GM12892 (cell line): ENCODE results near the gene CEP83.

ENCODE experiments used
- DNase-seq: peaks from one replicate; pipeline ENCODE4 v3.0.0; 2011; ENCODE audit not compliant: insufficient read length
- FAIRE-seq: peaks from 2 replicates; lab custom pipeline; 2011; peaks lifted over from hg19 to GRCh38; lab: Jason Lieb, UNC
- POLR2A ChIP-seq: IDR thresholded peaks from 2 replicates; pipeline ENCODE4 v1.6.1; 2011; ENCODE audit warnings: low read depth, low read length, control low read depth
- POLR2AphosphoS5 ChIP-seq: IDR thresholded peaks from 2 replicates; pipeline ENCODE4 v1.6.1; 2011; ENCODE audit warnings: low read depth, low read length, control low read depth
- TAF1 ChIP-seq: IDR thresholded peaks from 2 replicates; pipeline ENCODE4 v1.6.1; 2011; ENCODE audit warnings: low read depth, mild to moderate bottlenecking, control low read depth, low read length, borderline replicate concordance

CEP83 gene

DNA sequence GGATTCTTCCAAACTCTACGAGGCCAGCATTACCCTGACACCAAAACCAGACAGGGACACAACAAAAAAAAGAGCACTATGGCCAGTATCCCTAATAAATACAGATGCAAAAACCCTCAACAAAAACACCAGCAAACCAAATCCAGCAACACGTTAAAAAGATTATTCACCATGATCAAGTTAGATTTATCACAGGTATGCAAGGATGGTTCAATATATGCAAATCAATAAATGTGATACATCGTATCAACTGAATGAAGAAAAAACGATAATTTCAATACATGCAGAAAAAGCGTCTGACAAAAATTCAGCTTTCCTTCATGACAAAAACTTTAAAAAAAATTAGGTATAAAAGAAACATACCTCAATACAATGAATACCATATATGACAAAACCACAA, 99.9 kb downstream of the CEP83 start:
- DNase-seq (no peak), FAIRE-seq (no peak)
- TF ChIP-seq TAF1 (no peak), POLR2AphosphoS5 (no peak), POLR2A (no peak)

DNA sequence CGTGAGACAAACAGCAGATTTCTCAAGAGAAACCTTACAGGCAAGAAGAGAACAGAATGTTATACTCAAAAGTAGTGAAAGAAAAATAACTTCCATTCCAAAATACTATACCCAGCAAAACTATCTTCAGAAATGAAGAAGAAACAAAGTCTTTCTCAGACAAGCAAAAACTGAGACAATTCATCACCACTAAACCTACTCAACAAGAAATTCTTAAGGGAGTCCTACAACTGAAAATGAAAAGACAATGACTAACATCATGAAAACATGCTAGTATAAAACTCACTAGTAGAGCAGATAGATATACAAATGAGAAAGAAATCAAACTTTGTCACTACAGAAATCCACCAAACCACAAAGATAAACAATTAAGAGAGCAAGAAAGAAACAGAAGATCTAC, 106.5 kb downstream of the CEP83 start:
- FAIRE-seq = no peak
- TF ChIP-seq POLR2A (no peak), TAF1 (no peak), POLR2AphosphoS5 (no peak)
- no peak for DNase-seq

DNA sequence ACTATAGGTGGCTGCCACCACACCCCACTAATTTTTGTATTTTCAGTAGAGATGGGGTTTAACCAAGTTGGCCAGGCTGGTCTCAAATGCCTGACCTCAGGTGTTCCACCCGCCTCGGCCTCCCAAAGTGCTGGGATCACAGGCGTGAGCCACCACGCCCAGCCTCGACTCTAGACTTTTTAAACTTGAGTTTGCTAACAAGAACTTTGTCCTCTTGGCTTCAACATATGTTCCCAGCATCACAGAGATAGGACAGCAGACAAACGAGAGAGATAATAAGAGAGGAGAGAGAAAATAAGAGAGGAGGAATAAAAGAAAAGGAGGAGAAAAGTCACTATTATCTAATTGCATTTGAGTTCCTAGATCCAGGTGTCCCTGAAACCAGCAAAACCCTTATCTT, 119.1 kb downstream of the CEP83 start:
- FAIRE-seq (no peak), DNase-seq (no peak)
- TF ChIP-seq POLR2AphosphoS5 = no peak
- TF ChIP-seq TAF1 = no peak
- TF ChIP-seq POLR2A = no peak

DNA sequence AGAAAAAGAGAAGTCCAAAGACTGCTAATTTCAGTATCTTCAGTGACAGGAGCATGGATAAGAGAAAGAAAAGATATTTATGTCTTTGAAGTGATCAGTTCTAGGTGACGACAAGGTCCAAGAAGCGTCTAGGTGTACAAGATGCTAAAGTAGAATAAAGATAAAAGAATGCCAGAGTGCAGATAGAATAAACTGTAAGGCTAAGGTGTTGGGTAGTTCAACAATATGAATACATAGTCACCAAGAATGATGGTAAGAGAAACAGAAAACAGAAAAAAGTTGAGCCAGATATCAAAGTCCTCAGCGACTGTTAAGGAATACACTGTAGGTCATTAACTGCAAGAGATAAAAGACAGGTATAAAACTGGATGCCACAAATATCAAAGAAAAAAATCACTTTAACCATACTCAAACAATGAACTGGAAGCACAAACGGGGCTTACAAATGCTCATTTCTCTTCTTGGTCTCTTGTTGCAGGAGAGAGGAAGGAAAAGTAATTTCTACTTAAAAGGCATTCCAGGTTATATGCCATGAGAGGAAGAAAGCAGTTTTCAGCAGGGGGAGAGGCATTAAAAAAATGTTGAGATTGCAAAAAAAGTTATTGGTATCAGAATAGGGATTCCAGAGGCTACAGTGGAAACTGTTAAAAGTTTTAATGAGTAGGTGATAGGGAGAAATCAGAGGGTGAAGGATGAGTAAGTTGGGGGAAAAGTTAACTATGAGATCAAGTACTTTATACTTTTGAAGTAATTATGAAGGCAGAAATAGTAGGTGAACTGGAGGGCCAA, 121.5 kb downstream of the CEP83 start:
- FAIRE-seq (peak; percentile 14), DNase-seq (no peak)
- TF ChIP-seq POLR2A (no peak), TAF1 (no peak), POLR2AphosphoS5 (no peak)

DNA sequence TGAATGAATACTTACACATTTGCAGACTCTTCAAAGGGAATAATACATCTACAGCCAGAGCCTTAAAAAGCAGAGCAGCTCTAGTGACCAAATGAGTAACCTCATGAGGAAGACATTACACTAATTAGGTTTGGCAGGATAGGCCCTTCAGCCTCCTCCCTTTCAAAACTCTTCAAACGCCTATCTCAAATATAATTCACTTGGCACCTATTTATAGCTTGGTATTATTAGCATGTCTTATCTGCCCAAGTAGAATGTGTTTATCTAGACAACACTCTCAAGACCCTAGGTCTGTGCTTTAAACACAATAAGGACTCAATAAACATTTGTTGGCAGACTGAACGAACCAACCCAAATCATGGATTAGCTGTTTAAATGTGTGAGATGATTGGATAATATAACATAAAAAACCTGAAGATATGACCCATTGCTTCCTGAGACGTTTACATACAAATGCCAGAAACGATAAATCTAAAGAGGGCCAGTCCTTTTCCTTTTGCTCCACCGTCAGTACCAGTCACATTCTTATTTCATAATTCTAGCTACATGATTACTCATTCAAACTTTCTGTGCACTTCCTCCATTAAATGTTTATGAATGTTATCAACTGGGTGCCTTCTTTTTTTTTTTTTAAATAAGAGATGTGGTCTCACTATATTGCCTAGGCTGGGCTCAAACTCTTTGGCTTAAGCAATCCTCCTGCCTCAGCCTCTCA, 123.3 kb downstream of the CEP83 start:
- no peak for TF ChIP-seq TAF1
- no peak for TF ChIP-seq POLR2A
- no peak for TF ChIP-seq POLR2AphosphoS5
- no peak for DNase-seq
- no peak for FAIRE-seq

DNA sequence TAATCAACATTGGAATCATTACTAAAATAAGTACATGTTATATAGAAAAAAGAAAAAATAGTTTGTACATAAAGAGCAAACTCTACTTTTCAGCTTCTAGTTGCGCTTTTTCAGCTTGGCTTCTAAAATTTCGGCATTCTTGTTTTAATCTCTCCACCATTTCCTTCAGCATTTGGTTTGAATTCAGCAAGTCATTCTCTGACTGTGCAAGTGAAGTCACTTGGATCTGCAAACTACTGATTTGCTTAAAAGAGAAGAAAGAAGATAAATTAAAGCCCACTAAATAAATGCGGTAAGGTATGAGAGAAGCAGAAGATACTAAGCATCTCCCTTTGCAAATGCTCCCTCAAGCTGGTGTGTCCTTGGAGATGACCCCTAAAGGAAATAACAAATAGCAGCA, 126.3 kb downstream of the CEP83 start:
- FAIRE-seq (no peak), DNase-seq (no peak)
- TF ChIP-seq POLR2AphosphoS5 = no peak
- no peak for TF ChIP-seq POLR2A
- no peak for TF ChIP-seq TAF1

DNA sequence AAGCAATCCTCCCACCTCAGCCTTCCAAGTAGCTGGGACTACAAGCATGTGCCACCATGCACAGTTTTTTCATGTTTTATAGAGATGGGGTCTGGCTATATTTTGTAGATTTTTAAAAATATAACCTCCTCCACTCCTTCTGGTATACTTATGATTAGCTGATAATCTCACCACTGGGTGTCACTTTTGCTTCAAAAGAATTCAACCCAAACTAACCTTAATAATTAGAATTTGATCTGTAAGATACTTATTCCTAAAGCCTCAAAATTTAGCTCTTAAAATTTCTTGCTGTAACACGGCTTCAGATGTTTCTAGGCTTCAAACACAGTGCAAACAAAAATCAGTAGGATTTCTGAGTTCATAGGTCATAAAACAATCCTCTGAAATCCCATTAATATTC, 130.3 kb downstream of the CEP83 start:
- TF ChIP-seq POLR2AphosphoS5 = no peak
- TF ChIP-seq POLR2A = no peak
- no peak for TF ChIP-seq TAF1
- DNase-seq (no peak), FAIRE-seq (no peak)

DNA sequence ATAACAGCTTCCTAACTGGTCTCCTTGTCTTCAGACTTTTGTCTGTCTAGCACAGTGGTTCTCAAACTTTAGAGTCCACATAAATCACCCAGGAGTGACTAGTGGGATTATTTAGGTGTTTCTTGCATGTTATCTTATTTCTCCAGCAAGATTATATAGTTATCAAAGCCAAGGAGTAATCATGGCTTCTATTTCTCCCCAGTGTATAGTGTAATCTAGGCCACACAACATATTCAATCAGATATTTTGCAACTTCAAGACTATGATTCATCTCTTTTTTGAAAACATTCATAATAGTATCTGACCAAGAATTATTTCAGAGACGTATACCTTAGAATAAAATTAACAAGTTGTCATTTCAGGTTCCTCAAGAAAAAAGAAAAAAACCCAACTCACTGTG, 131.9 kb downstream of the CEP83 start:
- TF ChIP-seq TAF1 (no peak), POLR2AphosphoS5 (no peak), POLR2A (no peak)
- FAIRE-seq = no peak
- DNase-seq = no peak

DNA sequence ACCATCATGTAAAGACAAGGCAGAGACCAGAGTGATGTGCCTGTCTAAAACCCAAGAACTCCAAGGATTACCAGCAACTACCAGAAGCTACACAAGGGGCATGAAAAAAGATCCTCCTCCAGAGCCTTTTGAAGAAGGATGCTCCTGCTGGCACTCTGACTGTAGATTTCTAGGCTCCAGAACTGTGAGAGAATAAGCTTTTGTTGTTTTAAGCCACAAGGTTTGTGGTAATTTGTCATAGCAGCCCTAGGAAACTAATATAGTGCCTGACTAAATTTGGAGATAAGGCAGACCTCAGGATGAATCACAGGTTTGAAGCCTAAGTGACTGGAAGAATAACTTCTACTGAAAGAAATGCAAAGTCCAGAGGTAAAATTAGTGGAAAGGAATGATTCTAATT, 132.9 kb downstream of the CEP83 start:
- no peak for FAIRE-seq
- no peak for TF ChIP-seq POLR2A
- TF ChIP-seq POLR2AphosphoS5 = no peak
- no peak for TF ChIP-seq TAF1
- no peak for DNase-seq

DNA sequence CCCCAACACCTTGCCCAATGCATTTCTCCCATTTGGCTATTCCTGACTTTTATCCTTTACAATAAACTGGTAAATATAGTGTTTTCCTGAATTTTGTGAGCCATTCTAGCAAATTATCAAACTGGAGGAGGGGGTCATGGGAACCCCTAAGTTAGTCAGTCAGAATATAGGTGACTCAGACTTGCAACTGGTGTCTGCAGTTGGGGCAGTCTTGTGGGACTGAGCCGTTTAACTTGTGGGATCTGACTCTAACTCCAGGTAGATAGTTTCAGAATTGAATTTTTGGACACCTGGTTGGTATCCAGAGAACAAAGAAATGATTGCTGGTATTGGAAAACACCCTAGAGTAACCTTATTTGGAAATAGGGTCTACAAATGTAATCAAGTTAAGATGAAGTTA, 133.4 kb downstream of the CEP83 start:
- FAIRE-seq = no peak
- no peak for TF ChIP-seq POLR2A
- DNase-seq = no peak

DNA sequence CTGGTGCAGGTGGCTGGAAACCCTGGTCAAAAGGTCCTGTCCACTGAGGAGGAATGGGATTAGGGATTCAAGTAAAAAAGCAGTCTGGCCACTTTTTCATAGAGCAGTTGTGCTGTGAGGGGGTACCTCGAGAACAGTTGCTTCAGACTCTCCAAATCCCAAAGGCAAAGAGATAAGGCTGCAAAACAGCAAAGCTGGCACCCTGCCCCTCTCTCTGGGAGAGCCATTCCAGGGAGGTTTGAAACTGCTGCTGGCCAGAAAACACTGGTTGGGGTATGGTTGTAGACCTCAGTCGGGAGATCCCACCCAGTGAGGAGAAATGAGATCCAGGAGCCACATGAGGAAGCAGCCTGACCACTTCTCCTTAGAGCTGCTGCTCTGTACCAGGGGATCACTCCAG, 137.3 kb downstream of the CEP83 start:
- TF ChIP-seq POLR2AphosphoS5 (no peak), TAF1 (no peak), POLR2A (no peak)
- FAIRE-seq = no peak
- DNase-seq = no peak

DNA sequence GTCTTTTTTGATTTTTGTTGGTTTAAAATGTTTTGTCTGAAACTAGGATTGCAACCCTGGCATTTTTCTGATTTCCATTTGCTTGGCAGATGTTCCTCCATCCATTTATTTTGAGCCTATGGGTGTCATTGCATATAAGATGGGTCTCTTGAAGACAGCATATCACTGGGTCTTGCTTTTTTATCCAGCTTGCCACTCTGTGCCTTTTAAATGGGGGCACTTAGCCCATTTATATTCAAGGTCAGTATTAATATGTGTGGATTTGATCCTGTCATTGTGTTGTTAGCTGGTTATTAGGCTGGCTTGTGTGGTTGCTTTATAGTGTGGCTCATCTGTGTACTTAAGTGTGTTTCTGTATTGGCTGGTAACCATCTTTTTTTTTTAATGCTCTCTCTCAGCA, 139.6 kb downstream of the CEP83 start:
- TF ChIP-seq TAF1 (no peak), POLR2A (no peak), POLR2AphosphoS5 (no peak)
- DNase-seq (no peak), FAIRE-seq (no peak)
